Measurements from ENCODE around the gene DIS3L2.
"Not testable (repeated sequence)": the region's sequence is repeated elsewhere in the genome, so short reads cannot be mapped to it uniquely, and the experiment has no call there.

DIS3L2 gene

DNA sequence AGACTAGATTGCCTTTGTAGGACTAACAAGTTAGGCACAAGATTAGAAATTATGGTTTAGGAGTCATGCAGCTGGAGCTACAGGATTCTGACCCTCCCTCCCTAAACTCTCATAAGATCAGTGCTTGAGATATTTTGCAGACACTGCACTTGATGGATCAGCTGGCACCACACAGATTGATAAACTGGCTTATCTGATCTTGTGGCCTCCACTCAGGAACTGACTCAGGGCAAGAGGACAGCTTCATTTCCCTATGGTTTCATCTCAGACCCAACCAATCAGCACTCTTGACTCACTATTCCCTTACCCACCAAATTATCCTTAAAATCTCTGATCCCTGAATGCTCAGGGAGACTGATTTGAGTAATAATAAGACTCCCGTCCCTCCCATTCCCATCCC is 152.3 kb downstream of the DIS3L2 start:
- no peak overlapping the region for H3K4me3 ChIP-seq (replicated peaks; ENCODE audit: low read depth, low read length)
- DNase-seq (ENCODE audit: extremely low read depth, low read depth) = no peak
- TF ChIP-seq, protein P1, sequence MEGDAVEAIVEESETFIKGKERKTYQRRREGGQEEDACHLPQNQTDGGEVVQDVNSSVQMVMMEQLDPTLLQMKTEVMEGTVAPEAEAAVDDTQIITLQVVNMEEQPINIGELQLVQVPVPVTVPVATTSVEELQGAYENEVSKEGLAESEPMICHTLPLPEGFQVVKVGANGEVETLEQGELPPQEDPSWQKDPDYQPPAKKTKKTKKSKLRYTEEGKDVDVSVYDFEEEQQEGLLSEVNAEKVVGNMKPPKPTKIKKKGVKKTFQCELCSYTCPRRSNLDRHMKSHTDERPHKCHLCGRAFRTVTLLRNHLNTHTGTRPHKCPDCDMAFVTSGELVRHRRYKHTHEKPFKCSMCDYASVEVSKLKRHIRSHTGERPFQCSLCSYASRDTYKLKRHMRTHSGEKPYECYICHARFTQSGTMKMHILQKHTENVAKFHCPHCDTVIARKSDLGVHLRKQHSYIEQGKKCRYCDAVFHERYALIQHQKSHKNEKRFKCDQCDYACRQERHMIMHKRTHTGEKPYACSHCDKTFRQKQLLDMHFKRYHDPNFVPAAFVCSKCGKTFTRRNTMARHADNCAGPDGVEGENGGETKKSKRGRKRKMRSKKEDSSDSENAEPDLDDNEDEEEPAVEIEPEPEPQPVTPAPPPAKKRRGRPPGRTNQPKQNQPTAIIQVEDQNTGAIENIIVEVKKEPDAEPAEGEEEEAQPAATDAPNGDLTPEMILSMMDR (IDR thresholded peaks at IDR 0.05; ENCODE audit: low read depth, low read length, missing control alignments) = no peak

DNA sequence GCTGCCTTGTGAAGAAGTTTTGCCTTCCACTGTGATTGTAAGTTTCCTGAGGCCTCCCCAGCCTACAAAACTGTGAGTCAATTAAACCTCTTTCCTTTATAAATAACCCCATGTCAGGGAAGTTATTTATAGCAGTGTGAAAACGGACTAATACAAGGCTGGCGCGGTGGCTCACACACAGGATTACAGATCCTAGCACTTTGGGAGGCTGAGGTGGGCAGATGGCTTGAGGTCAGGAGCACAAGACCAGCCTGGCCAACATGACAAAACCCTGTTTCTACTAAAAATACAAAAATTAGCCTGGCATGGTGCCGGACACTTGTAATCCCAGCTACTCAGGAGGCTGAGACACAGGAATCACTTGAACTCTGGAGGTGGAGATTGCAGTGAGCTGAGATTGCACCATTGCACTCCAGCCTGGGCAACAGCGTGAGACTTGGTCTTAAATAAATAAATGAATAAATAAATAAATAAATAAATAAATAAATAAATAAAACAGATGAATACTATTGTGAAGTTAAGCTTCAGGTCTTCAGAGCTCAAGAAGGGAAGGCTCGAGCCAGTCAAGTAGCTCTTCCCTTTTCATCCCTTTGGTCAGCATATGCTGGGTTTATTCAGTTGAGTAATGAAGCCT is 154.3 kb downstream of the DIS3L2 start:
- DNase-seq (ENCODE audit: extremely low read depth, low read depth); H3K4me3 ChIP-seq (replicated peaks; ENCODE audit: low read depth, low read length): not testable (repeated sequence)

DNA sequence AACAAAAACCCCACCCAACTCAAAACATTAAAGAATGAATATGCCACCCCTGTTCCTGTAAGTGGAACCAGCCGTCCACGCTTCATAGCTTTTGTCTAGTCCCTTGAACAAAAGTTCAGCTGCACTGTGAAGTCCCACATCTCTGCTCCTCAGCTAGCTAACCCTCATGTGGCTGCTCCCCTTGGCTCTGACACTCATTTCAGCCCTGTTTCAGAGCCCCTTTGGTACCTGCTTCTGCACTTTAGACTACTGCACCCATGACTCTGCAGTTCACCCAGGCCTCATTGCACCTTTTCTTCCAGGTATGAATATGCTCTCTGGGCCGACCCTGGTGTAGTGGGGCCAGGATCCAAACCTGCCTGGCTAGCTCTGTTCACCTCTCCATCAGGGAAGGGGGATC is 155.3 kb downstream of the DIS3L2 start:
- no peak for DNase-seq (ENCODE audit: extremely low read depth, low read depth)
- H3K4me3 ChIP-seq (replicated peaks; ENCODE audit: low read depth, low read length) = no peak overlapping the region
- TF ChIP-seq, protein P1 (IDR thresholded peaks at IDR 0.05; ENCODE audit: low read depth, low read length, missing control alignments) = no peak

DNA sequence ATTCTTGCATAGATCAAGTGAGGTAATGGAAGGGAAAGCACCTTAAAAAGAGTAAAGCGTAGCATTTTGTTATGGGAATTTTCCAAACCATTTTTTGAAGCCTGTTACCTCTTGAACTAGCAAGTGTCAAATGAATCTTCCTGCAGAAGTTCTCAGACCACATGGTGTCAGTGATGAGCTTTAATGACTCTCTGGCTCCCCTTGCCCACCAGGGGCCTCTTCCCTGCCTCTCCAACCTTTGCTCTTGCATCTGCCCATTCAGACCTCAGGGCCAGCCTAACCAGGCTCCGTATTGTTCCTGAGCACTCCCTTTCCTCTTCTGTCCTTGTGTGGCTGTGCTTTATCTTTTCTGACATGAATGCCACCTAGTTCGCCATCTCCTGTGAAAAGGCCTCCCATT is 155.9 kb downstream of the DIS3L2 start:
- DNase-seq (ENCODE audit: extremely low read depth, low read depth) = no peak
- TF ChIP-seq, protein P1 (IDR thresholded peaks at IDR 0.05; ENCODE audit: low read depth, low read length, missing control alignments) = no peak

DNA sequence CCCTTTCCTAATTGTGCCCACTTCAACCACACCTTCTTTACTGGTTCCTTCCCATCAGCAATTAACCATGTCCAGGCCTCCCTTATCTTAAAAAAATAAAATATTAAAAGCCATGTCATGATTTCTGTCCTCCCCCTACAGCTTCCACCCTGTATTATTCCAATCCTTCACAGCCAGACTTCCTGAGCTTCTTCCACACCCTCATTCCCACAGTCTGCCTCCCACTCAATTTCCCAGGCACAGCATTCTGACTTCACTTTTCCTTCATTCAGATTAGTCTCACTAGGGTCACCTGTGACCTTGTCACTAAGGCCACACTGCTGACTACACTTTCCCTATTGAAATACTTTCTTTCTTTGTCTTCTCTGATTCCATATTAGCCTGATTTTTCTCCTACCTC is 159.4 kb downstream of the DIS3L2 start:
- H3K4me3 ChIP-seq (replicated peaks; ENCODE audit: low read depth, low read length) = no peak overlapping the region
- DNase-seq (ENCODE audit: extremely low read depth, low read depth) = no peak
- TF ChIP-seq, protein P1 (IDR thresholded peaks at IDR 0.05; ENCODE audit: low read depth, low read length, missing control alignments) = no peak

More for the DNA sequence above, 155.9 kb downstream of the DIS3L2 start:
- H3K4me3 ChIP-seq (replicated peaks; ENCODE audit: low read depth, low read length) = no peak overlapping the region

DNA sequence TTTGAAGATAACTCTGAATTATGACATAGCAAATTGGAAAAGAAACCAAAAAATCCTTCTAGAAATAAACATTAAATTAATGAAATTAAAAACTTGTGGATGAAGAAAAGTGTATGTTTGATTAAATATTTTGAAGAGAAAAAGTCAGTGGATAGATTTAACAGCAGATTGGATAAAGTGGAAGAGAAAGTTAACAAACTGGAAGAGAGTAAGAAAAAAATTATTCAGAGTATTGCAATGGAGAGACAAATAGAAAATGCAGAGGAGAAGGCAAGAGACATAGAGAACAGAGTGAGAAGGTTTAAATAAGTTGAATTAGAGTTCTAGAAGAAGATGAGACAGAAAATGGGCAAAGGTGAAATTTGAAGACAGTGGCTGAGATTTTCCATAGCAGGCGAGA is 162.8 kb downstream of the DIS3L2 start:
- TF ChIP-seq, protein P1 (IDR thresholded peaks at IDR 0.05; ENCODE audit: low read depth, low read length, missing control alignments) = no peak
- no peak for DNase-seq (ENCODE audit: extremely low read depth, low read depth)

DNA sequence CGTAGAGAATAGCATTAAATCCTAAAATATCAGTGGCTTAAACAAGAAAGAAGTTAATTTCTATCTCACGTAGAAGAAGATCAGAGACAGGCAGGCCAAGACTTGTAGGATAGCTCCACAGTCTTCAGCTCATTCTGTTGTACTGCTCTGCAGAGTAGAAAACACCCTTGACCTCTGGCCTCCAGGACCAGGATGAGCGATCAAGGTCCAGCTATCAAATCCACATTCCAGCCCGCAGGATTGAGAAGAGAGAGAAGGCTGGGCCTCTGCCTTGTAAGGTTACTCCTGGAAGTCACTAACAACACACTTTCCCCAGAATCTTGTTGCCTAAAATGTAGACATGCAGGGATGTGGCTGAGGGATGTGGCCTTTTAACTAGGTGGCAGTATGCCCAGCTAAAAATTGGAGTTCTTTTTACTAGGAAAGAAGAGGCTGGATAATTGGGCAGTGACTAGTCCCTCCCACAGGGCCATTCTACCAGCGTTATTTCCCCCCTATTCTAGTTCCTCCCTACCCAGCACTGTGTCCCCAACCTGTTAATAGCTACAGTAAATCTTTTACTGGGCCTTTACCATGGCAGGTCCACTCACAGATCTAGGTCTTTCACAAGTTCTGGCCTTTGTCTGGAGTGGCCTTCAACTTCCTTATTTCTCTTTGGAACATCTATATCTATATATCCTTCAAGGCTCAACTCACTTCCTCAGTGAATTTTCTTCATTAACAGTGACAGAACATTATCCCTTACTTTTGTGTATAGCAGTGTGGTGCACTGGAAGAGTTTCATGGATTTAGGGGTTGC is 165.0 kb downstream of the DIS3L2 start:
- TF ChIP-seq, protein P1 (IDR thresholded peaks at IDR 0.05; ENCODE audit: low read depth, low read length, missing control alignments) = no peak
- H3K4me3 ChIP-seq (replicated peaks; ENCODE audit: low read depth, low read length) = no peak overlapping the region
- DNase-seq (ENCODE audit: extremely low read depth, low read depth) = no peak

More for the DNA sequence above, 162.8 kb downstream of the DIS3L2 start:
- no peak overlapping the region for H3K4me3 ChIP-seq (replicated peaks; ENCODE audit: low read depth, low read length)

Data from HFF-Myc (cell line).